Adrenal gland (tissue), 12 donors: Measurements from ENCODE around the gene TST. TPM values are rescaled to one million over a fixed set of nuclear protein-coding genes. Genes with fewer than 3 reads are reported as not detected.

Source experiments
- DNase-seq, 7 donors: peaks; one replicate each; pipeline ENCODE4 v3.0.0-alpha.2; 2019 to 2020
- H3K27ac ChIP-seq, 5 donors: fragments of 200-600 bp; sonication (generic) in 4 of 5; 1 replicate in 3 of 5; 2 replicates in 2 of 5; pipeline versions ENCODE4 v1.5.1 to v1.8.0; 2016 to 2020; ENCODE audit warnings: mild to moderate bottlenecking in 1 of 5
- H3K27me3 ChIP-seq: fragments of 200-600 bp; 2 replicates; pipeline ENCODE4 v1.8.0; 2021
- H3K36me3 ChIP-seq, 2 donors: fragments of 200-600 bp; replicated peaks in 1 of 2; 1 replicate in 1 of 2; 2 replicates in 1 of 2; pipeline versions ENCODE4 v1.5.1 to v1.8.0; 2018 to 2022
- H3K4me1 ChIP-seq, 2 donors: fragments of 200-600 bp; replicated peaks in 1 of 2; 1 replicate in 1 of 2; 2 replicates in 1 of 2; pipeline versions ENCODE4 v1.5.1 to v1.8.0; 2018 to 2021
- H3K4me3 ChIP-seq, 4 donors: fragments of 200-600 bp; sonication (generic) in 3 of 4; one replicate each; pipeline ENCODE4 v1.5.1; 2016 to 2018
- H3K9me3 ChIP-seq, 3 donors: fragments of 200-600 bp; sonication (generic) in 1 of 3; replicated peaks in 1 of 3; 1 replicate in 2 of 3; 2 replicates in 1 of 3; pipeline versions ENCODE4 v1.5.1 to v1.8.0; 2016 to 2021
- CTCF ChIP-seq, 6 experiments: fragments of 450-650 bp in 4 of 6; fragments of 200-600 bp in 2 of 6; sonication (generic) in 1 of 6; IDR thresholded peaks; 1 replicate in 5 of 6; 2 replicates in 1 of 6; pipeline versions ENCODE4 v1.5.1 to v1.8.0; 2016 to 2021; ENCODE audit warnings: antibody characterized with exemption in 6 of 6, mild to moderate bottlenecking in 2 of 6, moderate library complexity in 1 of 6
- POLR2A ChIP-seq, 2 donors: fragments of 450-650 bp; IDR thresholded peaks; one replicate each; pipeline ENCODE4 v1.6.1; 2017; ENCODE audit warnings: antibody characterized with exemption in 2 of 2, mild to moderate bottlenecking in 2 of 2, moderate library complexity in 1 of 2
- WGBS, 4 donors: extraction: QIAGEN DNeasy Blood & Tissue Kit in 2 of 4; methylation state at CpG; one replicate each; pipeline versions ENCODE4 v1.1.5 to v1.1.7; 2013 to 2017; 5-methylcytosine and 5-hydroxymethylcytosine counted together
- intact Hi-C, 2 donors: fragments of 100-400 bp; cut with DNase I; formaldehyde crosslinking; loops; one replicate each; pipeline versions ENCODE4 v1.14.1 to v1.15.0; 2022 to 2023
- polyA plus RNA-seq, 3 donors: library from polyadenylated mRNA; stranded (reverse); fragments of 200-250 nt in 2 of 3; fragments of 350-450 nt in 1 of 3; fragmentation: Illumina TruSeq in 1 of 3; extraction: RNeasy Lipid Tissue Mini Kit (QIAGEN cat#74804) in 1 of 3; gene quantifications; one replicate each; pipeline ENCODE4 v1.2.3, GENCODE V29; 2013 to 2014
- total RNA-seq, 9 donors: library from RNA; depleted of rRNA in 4 of 9; stranded (reverse); fragments of >200 nt in 4 of 9; fragments of 120-200 nt in 1 of 9; fragmentation: NEBNext Ultra II Directional in 1 of 9; extraction: Animal tissue kit (Norgen Biotek cat#: 25700) in 1 of 9; gene quantifications; one replicate each; pipeline versions ENCODE4 v1.1.0 to v1.2.4, GENCODE V29; 2013 to 2023
- donor health status: healthy with polysubstance abuse.
- donor health status: Bipolar disorder and iron deficiency.
- donor health status: DM: yes; HTN: yes; CAD: no.
- donor health status: DM: no; HTN: no; CAD: no.
- donor health status: DM: no; HTN: no; CAD: no.
- donor health status: DM: yes; HTN: yes; CAD: no.

Gene TST
- total and polyA plus RNA-seq, 12 donors = 49.7 to 484 (median 195) TPM

- WGBS, 4 donors = 70 to 86% (median 77%) methylated on average over 12 of the region's 12 CpGs
- H3K36me3 ChIP-seq = no peaks in the 10 kb centered on the region
- TF ChIP-seq POLR2A (IDR thresholded peaks at IDR 0.05) (no peak), CTCF (IDR thresholded peaks at IDR 0.05) (no peak)
- H3K9me3 ChIP-seq = peaks cover 0 to 11% (median 6%) of the 10 kb centered on the region in 3 donors
- no peaks in the 10 kb centered on the region for H3K4me1 ChIP-seq
- H3K27ac ChIP-seq = no peak overlapping the region
- intact Hi-C loops = no loop called here
- no peak for DNase-seq
- peaks cover 8% of the 10 kb centered on the region for H3K27me3 ChIP-seq
- no peak overlapping the region for H3K4me3 ChIP-seq
Measured at GRCh38 chr22:36988075-36988832, 31.0 kb downstream of the TST start.

- TF ChIP-seq POLR2A (IDR thresholded peaks at IDR 0.05) (no peak), CTCF (IDR thresholded peaks at IDR 0.05) (peak in 5 of 6 experiments; percentile 36 to 59 (median 51))
- no peaks in the 10 kb centered on the region for H3K36me3 ChIP-seq
- H3K4me1 ChIP-seq = no peaks in the 10 kb centered on the region
- no peak overlapping the region for H3K27ac ChIP-seq
- DNase-seq = no peak
- no peak overlapping the region for H3K4me3 ChIP-seq
- WGBS, 4 donors = 55 to 58% (median 56%) methylated on average over 8 of the region's 8 CpGs
- peaks cover 8% of the 10 kb centered on the region for H3K27me3 ChIP-seq
- peaks cover 0 to 11% (median 6%) of the 10 kb centered on the region in 3 donors for H3K9me3 ChIP-seq
- intact Hi-C loops = no loop called here
Measured at GRCh38 chr22:36986242-36986821, 32.9 kb downstream of the TST start.

- peaks cover 0 to 11% (median 6%) of the 10 kb centered on the region in 3 donors for H3K9me3 ChIP-seq
- WGBS, 4 donors = 79 to 84% (median 83%) methylated on average over 10 of the region's 10 CpGs
- DNase-seq = no peak
- TF ChIP-seq CTCF (IDR thresholded peaks at IDR 0.05) (no peak), POLR2A (IDR thresholded peaks at IDR 0.05) (no peak)
- H3K36me3 ChIP-seq = no peaks in the 10 kb centered on the region
- no peak overlapping the region for H3K27ac ChIP-seq
- intact Hi-C loops = no loop called here
- no peaks in the 10 kb centered on the region for H3K4me1 ChIP-seq
- H3K4me3 ChIP-seq = no peak overlapping the region
- peaks cover 5% of the 10 kb centered on the region for H3K27me3 ChIP-seq
Measured at GRCh38 chr22:36985211-36985889, 33.9 kb downstream of the TST start.

GRCh38 chr22:36982136-36982535 lies 37.1 kb downstream of the TST start:
- Histone ChIP-seq H3K4me3 (no peak overlapping the region), H3K9me3 (peaks cover 0 to 11% (median 6%) of the 10 kb centered on the region in 3 donors), H3K27me3 (no peaks in the 10 kb centered on the region), H3K4me1 (peaks cover 0 to 6% of the 10 kb centered on the region in 2 donors), H3K27ac (no peak overlapping the region), H3K36me3 (no peaks in the 10 kb centered on the region)
- intact Hi-C loops = loop anchor here (5.0 kb wide), 2 partner anchors 105 to 200 kb away; no protein-coding TSS in a partner anchor
- no peak for DNase-seq
- TF ChIP-seq POLR2A (IDR thresholded peaks at IDR 0.05) (no peak), CTCF (IDR thresholded peaks at IDR 0.05) (no peak)
- WGBS, 4 donors = 64 to 75% (median 68%) methylated on average over 5 of the region's 5 CpGs
